ENCODE data around the gene ZNF316. TPM values are rescaled to one million over a fixed set of nuclear protein-coding genes. Genes with fewer than 3 reads are reported as not detected.

Gene ZNF316
- total RNA-seq, 1 experiment from 2014 or later: 22.2 TPM

GRCh38 chr7:6653071-6654003 is 16.2 kb downstream of the ZNF316 start:
- Histone ChIP-seq H4K5ac (ENCODE audit: insufficient read length, low read depth, low read length) (no peak overlapping the region), H3K56ac (ENCODE audit: insufficient read length, low read depth, low read length) (no peak overlapping the region), H2BK12ac (ENCODE audit: insufficient read length, low read depth, low read length) (no peak overlapping the region), H3K79me1 (ENCODE audit: insufficient read depth, low read depth, low read length, poor library complexity, severe bottlenecking) (no peaks in the 10 kb centered on the region), H4K20me1 (ENCODE audit: control insufficient read depth, insufficient read depth, insufficient read length) (no peaks in the 10 kb centered on the region), H2BK120ac (ENCODE audit: low read depth, low read length, poor library complexity, severe bottlenecking) (no peak overlapping the region), H3K9me3 (ENCODE audit: control insufficient read depth, low read depth, low read length) (no peaks in the 10 kb centered on the region), H3K27me3 (ENCODE audit: insufficient read depth, low read length) (no peaks in the 10 kb centered on the region), H4K8ac (replicated peaks; ENCODE audit: insufficient read length, low read depth, low read length) (no peak overlapping the region), H3T11ph (ENCODE audit: low read length) (no peak overlapping the region), H2AK5ac (ENCODE audit: insufficient read length, low read length) (no peak overlapping the region), H3K9ac (ENCODE audit: extremely low read depth, insufficient read length, low read length) (no peak overlapping the region), H3K27ac (ENCODE audit: insufficient read length, low read depth, low read length) (no peak overlapping the region), H3K4me2 (ENCODE audit: insufficient read depth, insufficient read length, low read length) (no peak overlapping the region), H2BK20ac (ENCODE audit: low read depth, low read length, poor library complexity, severe bottlenecking) (no peak overlapping the region), H3K4ac (ENCODE audit: low read depth, low read length) (no peak overlapping the region), H3K23ac (ENCODE audit: insufficient read length, low read depth, low read length) (no peak overlapping the region), H3K79me2 (ENCODE audit: insufficient read depth, low read length) (no peaks in the 10 kb centered on the region), H2BK5ac (ENCODE audit: insufficient read length, low read length) (no peak overlapping the region), H2AFZ (ENCODE audit: low read length) (no peak overlapping the region), H4K91ac (ENCODE audit: insufficient read length, low read depth, low read length) (no peak overlapping the region), H2BK15ac (ENCODE audit: low read depth, low read length) (no peak overlapping the region), H3K14ac (ENCODE audit: insufficient read depth, low read length) (no peak overlapping the region), H3K23me2 (ENCODE audit: insufficient read length, low read depth, low read length, poor library complexity, severe bottlenecking) (no peaks in the 10 kb centered on the region), H3K4me1 (ENCODE audit: insufficient read depth, low read length) (no peaks in the 10 kb centered on the region), H3K18ac (ENCODE audit: insufficient read length, low read depth, low read length) (no peak overlapping the region)
- Mint-ChIP-seq H3K4me1 (peaks cover 0 to 2% of the 10 kb centered on the region in 2 experiments; a peak in 1 of 4 replicates), H3K9me3 (peaks cover 0 to 4% of the 10 kb centered on the region in 2 experiments; a peak in 3 of 5 replicates), H3K27ac (no peak overlapping the region), H3K27me3 (ENCODE audit: low read depth) (no peaks in the 10 kb centered on the region), H3K36me3 (ENCODE audit: insufficient read depth in 1 of 3, low read depth in 3 of 3) (peaks cover 15 to 26% (median 20%) of the 10 kb centered on the region in 3 experiments), H3K4me3 (no peak overlapping the region)
- no CpG with 5 or more reads among the region's 146 CpGs for WGBS (ENCODE audit: extremely low coverage, insufficient read length, low lambda C conversion rate)
- no peak for DNase-seq
- TF ChIP-seq, protein P1, sequence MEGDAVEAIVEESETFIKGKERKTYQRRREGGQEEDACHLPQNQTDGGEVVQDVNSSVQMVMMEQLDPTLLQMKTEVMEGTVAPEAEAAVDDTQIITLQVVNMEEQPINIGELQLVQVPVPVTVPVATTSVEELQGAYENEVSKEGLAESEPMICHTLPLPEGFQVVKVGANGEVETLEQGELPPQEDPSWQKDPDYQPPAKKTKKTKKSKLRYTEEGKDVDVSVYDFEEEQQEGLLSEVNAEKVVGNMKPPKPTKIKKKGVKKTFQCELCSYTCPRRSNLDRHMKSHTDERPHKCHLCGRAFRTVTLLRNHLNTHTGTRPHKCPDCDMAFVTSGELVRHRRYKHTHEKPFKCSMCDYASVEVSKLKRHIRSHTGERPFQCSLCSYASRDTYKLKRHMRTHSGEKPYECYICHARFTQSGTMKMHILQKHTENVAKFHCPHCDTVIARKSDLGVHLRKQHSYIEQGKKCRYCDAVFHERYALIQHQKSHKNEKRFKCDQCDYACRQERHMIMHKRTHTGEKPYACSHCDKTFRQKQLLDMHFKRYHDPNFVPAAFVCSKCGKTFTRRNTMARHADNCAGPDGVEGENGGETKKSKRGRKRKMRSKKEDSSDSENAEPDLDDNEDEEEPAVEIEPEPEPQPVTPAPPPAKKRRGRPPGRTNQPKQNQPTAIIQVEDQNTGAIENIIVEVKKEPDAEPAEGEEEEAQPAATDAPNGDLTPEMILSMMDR (conservative IDR thresholded peaks at IDR 0.05): no peak
